HepG2 (cell line): ENCODE data around the gene RPRD1A.
"Not testable (repeated sequence)": the region's sequence is repeated elsewhere in the genome, so short reads cannot be mapped to it uniquely, and the experiment has no call there.

Experiments used
- EZH2 ChIP-seq: conservative IDR thresholded peaks from 2 replicates; pipeline ENCODE4 v1.6.1; 2012; ENCODE audit warnings: mild to moderate bottlenecking, low read depth, low read length, moderate library complexity
- REST ChIP-seq, 2 experiments: IDR thresholded peaks; 2 replicates each; pipeline ENCODE4 v1.6.1; 2011 to 2012; ENCODE audit warnings: low read length in 2 of 2, borderline replicate concordance in 1 of 2, low read depth in 1 of 2, mild to moderate bottlenecking in 1 of 2, moderate library complexity in 1 of 2
- SIN3A ChIP-seq: IDR thresholded peaks from 2 replicates; pipeline ENCODE4 v1.6.1; 2011; ENCODE audit warnings: low read depth, mild to moderate bottlenecking, control low read depth, low read length, borderline replicate concordance
- TAF1 ChIP-seq: sonication (generic); formaldehyde crosslinking; IDR thresholded peaks from 2 replicates; pipeline ENCODE4 v1.4.0; 2020; ENCODE audit warnings: missing genetic modification reagents
- ZBTB33 ChIP-seq: sonication (generic); formaldehyde crosslinking; IDR thresholded peaks from 2 replicates; pipeline ENCODE4 v1.4.0; 2020; ENCODE audit warnings: missing genetic modification reagents
- ZNF660 ChIP-seq: sonication (generic); formaldehyde crosslinking; IDR thresholded peaks from 2 replicates; pipeline ENCODE4 v1.5.1; 2020; ENCODE audit warnings: mild to moderate bottlenecking, low read depth, missing genetic modification reagents, borderline replicate concordance

DNA sequence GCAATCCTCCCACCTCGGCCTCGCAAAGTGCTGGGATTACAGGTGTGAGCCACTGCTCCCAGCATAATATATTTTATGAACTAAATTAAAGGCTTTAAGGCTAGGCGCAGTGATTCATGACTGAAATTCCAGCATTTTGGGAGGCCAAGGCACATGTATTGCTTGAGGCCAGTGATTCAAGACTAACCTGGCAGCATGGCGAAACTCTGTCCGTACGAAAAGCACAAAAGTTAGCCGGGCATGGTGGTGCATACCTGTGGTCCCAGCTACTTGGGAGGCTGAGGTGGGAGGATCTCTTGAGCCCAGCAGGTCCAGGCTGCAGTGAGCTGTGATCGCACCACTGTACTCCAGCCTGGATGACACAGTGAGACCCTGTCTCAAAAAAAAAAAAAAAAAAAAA is 5.0 kb upstream of the RPRD1A start:
- TF ChIP-seq SIN3A; ZNF660 (CRISPR knock-in tag); REST (IDR thresholded peaks at IDR 0.05; ENCODE audit: borderline replicate concordance in 1 of 2, low read depth in 1 of 2, low read length in 2 of 2); TAF1 (CRISPR knock-in tag); ZBTB33 (CRISPR knock-in tag); EZH2: not testable (repeated sequence)
